Activated B cell treated with CpG ODN at 0.5 μM for 24 hours (primary cell): ENCODE data around the gene TOP2A. TPM values are rescaled to one million over a fixed set of nuclear protein-coding genes. Genes with fewer than 3 reads are reported as not detected.

ENCODE experiments used
- ATAC-seq: fragments of 200-7000 bp; cut with Tn5 transposase; one replicate; pipeline ENCODE4 v1.10.0; 2021; ENCODE audit warnings: low read depth, mild to moderate bottlenecking, moderate library complexity
- CTCF ChIA-PET: fragments of 350-600 bp; sonication (Branson Sonifier 250); formaldehyde crosslinking; loops from one replicate; lab custom pipeline; 2021; ENCODE audit warnings: antibody characterized with exemption; lab: Charles Lee
- POLR2A ChIA-PET: fragments of 350-600 bp; sonication (Branson Sonifier 250); formaldehyde crosslinking; loops from one replicate; lab custom pipeline; 2021; ENCODE audit warnings: antibody characterized with exemption; lab: Charles Lee
- DNase-seq: peaks from one replicate; pipeline ENCODE4 v3.0.0; 2022
- H3K27ac Mint-ChIP-seq: one replicate; pipeline ENCODE4 v1.8.0; 2020; ENCODE audit warnings: mixed read lengths
- H3K27me3 Mint-ChIP-seq: one replicate; pipeline ENCODE4 v1.8.0; 2021; ENCODE audit warnings: mixed read lengths
- H3K36me3 Mint-ChIP-seq: one replicate; pipeline ENCODE4 v1.8.0; 2021; ENCODE audit warnings: low read depth, mixed read lengths
- H3K4me1 Mint-ChIP-seq: one replicate; pipeline ENCODE4 v1.8.0; 2021; ENCODE audit warnings: mixed read lengths
- H3K4me3 Mint-ChIP-seq: one replicate; pipeline ENCODE4 v1.8.0; 2020; ENCODE audit warnings: mild to moderate bottlenecking, mixed read lengths
- H3K9me3 Mint-ChIP-seq: one replicate; pipeline ENCODE4 v1.8.0; 2020; ENCODE audit warnings: mixed read lengths
- CTCF ChIP-seq: fragments of 200-600 bp; IDR thresholded peaks from one replicate; pipeline ENCODE4 v1.8.0; 2022; ENCODE audit warnings: antibody characterized with exemption, mild to moderate bottlenecking
- intact Hi-C: fragments of 100-400 bp; cut with micrococcal nuclease; formaldehyde crosslinking; loops from one replicate; pipeline ENCODE4 v1.15.1; 2024
- total RNA-seq: library from RNA; stranded (reverse); gene quantifications from 2 replicates; pipeline ENCODE4 v1.2.3, GENCODE V29; 2022

The TOP2A gene
- total RNA-seq, 1 donor from 2014 or later: 6.6 TPM

- ATAC-seq: peak; percentile 20
- peak overlapping the region; percentile 58 for H3K4me3 Mint-ChIP-seq
These were observed 55.6 kb downstream of the TOP2A start for GRCh38 chr17:40361925-40362695.

GRCh38 chr17:40361063-40361924 lies 56.4 kb downstream of the TOP2A start:
- H3K9me3 Mint-ChIP-seq: no peaks in the 10 kb centered on the region
- H3K27ac Mint-ChIP-seq: no peak overlapping the region
- peaks cover 17% of the 10 kb centered on the region for H3K4me1 Mint-ChIP-seq
- CTCF ChIA-PET: interaction anchor here (0.5 to 17.0 kb wide), 6 partner anchors 32 to 1287 kb away, joined by 3 to 466 read pairs (median 4); partner anchors contain the start of genes KRT24 and RARA
- ATAC-seq (no peak), DNase-seq (no peak)
- no peak for TF ChIP-seq CTCF
- intact Hi-C loops: loop anchor here (5.0 kb wide), 1 partner anchor 191 kb away; no protein-coding TSS in a partner anchor
- peaks cover 14% of the 10 kb centered on the region for H3K27me3 Mint-ChIP-seq
- H3K4me3 Mint-ChIP-seq: no peak overlapping the region
- POLR2A ChIA-PET: interaction anchor here (1.0 to 2.0 kb wide), 4 partner anchors 171 to 254 kb away, joined by 3 to 7 read pairs (median 3); no protein-coding TSS in a partner anchor
- peaks cover 6% of the 10 kb centered on the region for H3K36me3 Mint-ChIP-seq

More at GRCh38 chr17:40361925-40362695, 55.6 kb downstream of the TOP2A start:
- Mint-ChIP-seq H3K9me3 (no peaks in the 10 kb centered on the region), H3K4me1 (peaks cover 17% of the 10 kb centered on the region), H3K27ac (peak overlapping the region; percentile 67), H3K36me3 (peaks cover 2% of the 10 kb centered on the region), H3K27me3 (peaks cover 14% of the 10 kb centered on the region)
- no peak for TF ChIP-seq CTCF
- intact Hi-C loops: loop anchor here (1.0 to 5.0 kb wide), 2 partner anchors 171 to 190 kb away; no protein-coding TSS in a partner anchor
- no peak for DNase-seq
- CTCF ChIA-PET: interaction anchor here (0.5 to 7.7 kb wide), 13 partner anchors 15 to 1286 kb away, joined by 3 to 70 read pairs (median 4); partner anchors contain the start of genes IGFBP4 and KRT24
- POLR2A ChIA-PET: interaction anchor here (0.7 to 2.0 kb wide), 13 partner anchors 20 to 253 kb away, joined by 3 to 13 read pairs (median 4); partner anchors contain the start of genes CCR7 and IGFBP4

- Mint-ChIP-seq H3K27me3 (peaks cover 14% of the 10 kb centered on the region), H3K9me3 (no peaks in the 10 kb centered on the region), H3K36me3 (peaks cover 13% of the 10 kb centered on the region), H3K4me1 (peaks cover 21% of the 10 kb centered on the region), H3K27ac (no peak overlapping the region), H3K4me3 (no peak overlapping the region)
- ChIA-PET POLR2A (interaction anchor here (0.6 to 1.1 kb wide), 2 partner anchors 200 to 1276 kb away, joined by 3 read pairs; no protein-coding TSS in a partner anchor), CTCF (interaction anchor here (7.7 to 17.0 kb wide), 2 partner anchors 55 to 173 kb away, joined by 70 to 466 read pairs; partner anchors contain the start of gene RARA)
- no peak for TF ChIP-seq CTCF
- intact Hi-C loops: loop anchor here (5.0 kb wide), 1 partner anchor 192 kb away; no protein-coding TSS in a partner anchor
- DNase-seq (no peak), ATAC-seq (no peak)
These were observed 57.6 kb downstream of the TOP2A start for GRCh38 chr17:40360091-40360490.

- POLR2A ChIA-PET: interaction anchor here (0.7 to 1.9 kb wide), 6 partner anchors 14 to 1560 kb away, joined by 3 to 7 read pairs (median 4); no protein-coding TSS in a partner anchor
- DNase-seq (peak; percentile 82), ATAC-seq (peak; percentile 68)
- CTCF ChIA-PET: interaction anchor here (0.6 to 17.0 kb wide), 14 partner anchors 13 to 257 kb away, joined by 3 to 466 read pairs (median 4); partner anchors contain the start of gene RARA
- Mint-ChIP-seq H3K27me3 (peaks cover 14% of the 10 kb centered on the region), H3K4me3 (peak overlapping the region; percentile 50), H3K4me1 (peaks cover 23% of the 10 kb centered on the region), H3K9me3 (no peaks in the 10 kb centered on the region), H3K27ac (peak overlapping the region; percentile 24), H3K36me3 (peaks cover 24% of the 10 kb centered on the region)
- intact Hi-C loops: loop anchor here (1.0 to 5.0 kb wide), 11 partner anchors 39 to 1309 kb away; partner anchors contain the start of gene IGFBP4
- TF ChIP-seq CTCF: peak; percentile 97
These were observed 59.2 kb downstream of the TOP2A start for GRCh38 chr17:40358323-40359038.
